Measurements from ENCODE around the gene CSNK1A1. TPM values are rescaled to one million over a fixed set of nuclear protein-coding genes. Genes with fewer than 3 reads are reported as not detected.

The CSNK1A1 gene
- total RNA-seq, 8 experiments from 2014 or later: 196 to 391 (median 279) TPM

- ATAC-seq (replicated peaks in 6 of 8): no peak
- 10 to 100% (median 86%) methylated on average over 1 to 2 of the region's 2 CpGs; no CpG with 5 or more reads in 1 of the 10 experiments for WGBS, 10 experiments
- H3K4me1 ChIP-seq (replicated peaks in 1 of 2): peaks cover 8 to 10% of the 10 kb centered on the region in 2 donors
- H3K27ac ChIP-seq: no peak overlapping the region
- in situ Hi-C loops (cut with MboI; ENCODE audit: low pct_unique_long_range_greater_than_20kb in 2 of 9, low sequenced_read_pairs in 9 of 9, unreplicated experiment in 9 of 9): loop anchor here (25.0 kb wide), 4 partner anchors 126 to 826 kb away; partner anchors contain the start of gene PCYOX1L (in 3 of the 9)
- H3K4me3 ChIP-seq: no peak overlapping the region
These were observed 12.2 kb upstream of the CSNK1A1 start for GRCh38 chr5:149563466-149563865.

GRCh38 chr5:149561848-149562247, 10.6 kb upstream of the CSNK1A1 start:
- Histone ChIP-seq H3K4me1 (replicated peaks in 1 of 2) (peaks cover 8 to 10% of the 10 kb centered on the region in 2 donors), H3K4me3 (no peak overlapping the region), H3K27ac (no peak overlapping the region)
- 0 to 83% (median 33%) methylated on average over 1 to 2 of the region's 2 CpGs for WGBS, 10 experiments
- in situ Hi-C loops (cut with MboI; ENCODE audit: low pct_unique_long_range_greater_than_20kb in 2 of 9, low sequenced_read_pairs in 9 of 9, unreplicated experiment in 9 of 9): loop anchor here (25.0 kb wide), 4 partner anchors 125 to 825 kb away; partner anchors contain the start of gene PCYOX1L (in 3 of the 9)
- peak; percentile 79 to 92 (median 86) for ATAC-seq (replicated peaks in 6 of 8)

GRCh38 chr5:149559706-149560105, 8.5 kb upstream of the CSNK1A1 start:
- WGBS, 10 experiments: 21 to 88% (median 60%) methylated on average over 1 to 2 of the region's 2 CpGs; no CpG with 5 or more reads in 3 of the 10 experiments
- in situ Hi-C loops (cut with MboI; ENCODE audit: low pct_unique_long_range_greater_than_20kb in 2 of 9, low sequenced_read_pairs in 9 of 9, unreplicated experiment in 9 of 9): loop anchor here (10.0 to 25.0 kb wide), 5 partner anchors 122 to 822 kb away; partner anchors contain the start of gene PCYOX1L (in 3 of the 9)
- Histone ChIP-seq H3K4me3 (no peak overlapping the region), H3K27ac (no peak overlapping the region), H3K4me1 (replicated peaks in 1 of 2) (peaks cover 8 to 10% of the 10 kb centered on the region in 2 donors)
- no peak for ATAC-seq (replicated peaks in 6 of 8)

GRCh38 chr5:149552553-149553160, 1.4 kb upstream of the CSNK1A1 start:
- Histone ChIP-seq H3K4me1 (replicated peaks in 1 of 2) (peaks cover 15 to 16% of the 10 kb centered on the region in 2 donors), H3K4me3 (peak overlapping the region in 4 of 5 donors; percentile 57 to 91 (median 76)), H3K27ac (no peak overlapping the region)
- ATAC-seq (replicated peaks in 6 of 8): no peak
- WGBS, 10 experiments: 77 to 93% (median 82%) methylated on average over 2 to 14 of the region's 18 CpGs; no CpG with 5 or more reads in 2 of the 10 experiments
- in situ Hi-C loops (cut with MboI; ENCODE audit: low pct_unique_long_range_greater_than_20kb in 2 of 9, low sequenced_read_pairs in 9 of 9, unreplicated experiment in 9 of 9): loop anchor here (10.0 to 25.0 kb wide), 5 partner anchors 115 to 815 kb away; partner anchors contain the start of gene PCYOX1L (in 3 of the 9)

GRCh38 chr5:149552038-149552494, 827 bp upstream of the CSNK1A1 start:
- H3K4me1 ChIP-seq (replicated peaks in 1 of 2): peaks cover 18 to 22% of the 10 kb centered on the region in 2 donors
- no peak for ATAC-seq (replicated peaks in 6 of 8)
- WGBS, 10 experiments: 0 to 34% (median 22%) methylated on average over 1 to 6 of the region's 6 CpGs
- in situ Hi-C loops (cut with MboI; ENCODE audit: low pct_unique_long_range_greater_than_20kb in 2 of 9, low sequenced_read_pairs in 9 of 9, unreplicated experiment in 9 of 9): loop anchor here (10.0 to 25.0 kb wide), 5 partner anchors 115 to 815 kb away; partner anchors contain the start of gene PCYOX1L (in 3 of the 9)
- H3K27ac ChIP-seq: peak overlapping the region; percentile 67 to 99
- peak overlapping the region; percentile 57 to 91 (median 67) for H3K4me3 ChIP-seq

- peaks cover 18 to 27% of the 10 kb centered on the region in 2 donors for H3K4me1 ChIP-seq (replicated peaks in 1 of 2)
- WGBS, 10 experiments: 0 to 17% (median 0%) methylated on average over 1 to 20 of the region's 40 CpGs
- peak in 7 of 8 experiments; percentile 0 to 5 (median 1) for ATAC-seq (replicated peaks in 6 of 8)
- in situ Hi-C loops (cut with MboI; ENCODE audit: low pct_unique_long_range_greater_than_20kb in 2 of 9, low sequenced_read_pairs in 9 of 9, unreplicated experiment in 9 of 9): loop anchor here (10.0 to 25.0 kb wide), 5 partner anchors 113 to 813 kb away; partner anchors contain the start of gene PCYOX1L (in 3 of the 9)
- peak overlapping the region; percentile 57 to 91 (median 67) for H3K4me3 ChIP-seq
- peak overlapping the region; percentile 96 to 99 for H3K27ac ChIP-seq
These were observed 529 bp downstream of the CSNK1A1 start for GRCh38 chr5:149550594-149551226.

- no peak for ATAC-seq (replicated peaks in 6 of 8)
- WGBS, 10 experiments: 0 to 2% (median 0%) methylated on average over 7 to 12 of the region's 12 CpGs
- Histone ChIP-seq H3K27ac (peak overlapping the region; percentile 96 to 99), H3K4me3 (peak overlapping the region; percentile 57 to 91 (median 67)), H3K4me1 (replicated peaks in 1 of 2) (peaks cover 20 to 30% of the 10 kb centered on the region in 2 donors)
- in situ Hi-C loops (cut with MboI; ENCODE audit: low pct_unique_long_range_greater_than_20kb in 2 of 9, low sequenced_read_pairs in 9 of 9, unreplicated experiment in 9 of 9): loop anchor here (10.0 to 25.0 kb wide), 5 partner anchors 113 to 813 kb away; partner anchors contain the start of gene PCYOX1L (in 3 of the 9)
These were observed 1.0 kb downstream of the CSNK1A1 start for GRCh38 chr5:149550268-149550583.

- no peak for ATAC-seq (replicated peaks in 6 of 8)
These were observed 1.6 kb downstream of the CSNK1A1 start for GRCh38 chr5:149549461-149550267.

GRCh38 chr5:149546974-149547373, 4.3 kb downstream of the CSNK1A1 start:
- peaks cover 31 to 49% of the 10 kb centered on the region in 2 donors for H3K4me1 ChIP-seq (replicated peaks in 1 of 2)
- peak overlapping the region in 2 of 5 donors; percentile 3 to 10 for H3K4me3 ChIP-seq
- ATAC-seq (replicated peaks in 6 of 8): no peak
- in situ Hi-C loops (cut with MboI; ENCODE audit: low pct_unique_long_range_greater_than_20kb in 2 of 9, low sequenced_read_pairs in 9 of 9, unreplicated experiment in 9 of 9): no loop called here
- H3K27ac ChIP-seq: no peak overlapping the region

More at GRCh38 chr5:149549461-149550267, 1.6 kb downstream of the CSNK1A1 start:
- Histone ChIP-seq H3K4me3 (peak overlapping the region; percentile 57 to 91 (median 67)), H3K4me1 (replicated peaks in 1 of 2) (peaks cover 26 to 35% of the 10 kb centered on the region in 2 donors), H3K27ac (peak overlapping the region; percentile 96 to 99)
- in situ Hi-C loops (cut with MboI; ENCODE audit: low pct_unique_long_range_greater_than_20kb in 2 of 9, low sequenced_read_pairs in 9 of 9, unreplicated experiment in 9 of 9): loop anchor here (10.0 to 25.0 kb wide), 5 partner anchors 112 to 812 kb away; partner anchors contain the start of gene PCYOX1L (in 3 of the 9)
- 0 to 3% (median 0%) methylated on average over 3 to 22 of the region's 25 CpGs for WGBS, 10 experiments

- H3K4me3 ChIP-seq: no peak overlapping the region
- ATAC-seq (replicated peaks in 6 of 8): peak in 2 of 8 experiments; percentile 2 to 9
- peaks cover 33 to 49% of the 10 kb centered on the region in 2 donors for H3K4me1 ChIP-seq (replicated peaks in 1 of 2)
- 36 to 100% (median 90%) methylated on average over 1 to 3 of the region's 6 CpGs; no CpG with 5 or more reads in 4 of the 10 experiments for WGBS, 10 experiments
- in situ Hi-C loops (cut with MboI; ENCODE audit: low pct_unique_long_range_greater_than_20kb in 2 of 9, low sequenced_read_pairs in 9 of 9, unreplicated experiment in 9 of 9): no loop called here
- no peak overlapping the region for H3K27ac ChIP-seq
These were observed 5.9 kb downstream of the CSNK1A1 start for GRCh38 chr5:149545327-149545726.

GRCh38 chr5:149544028-149544420, 7.2 kb downstream of the CSNK1A1 start:
- 67 to 100% (median 89%) methylated on average over 1 to 3 of the region's 3 CpGs; no CpG with 5 or more reads in 2 of the 10 experiments for WGBS, 10 experiments
- no peak overlapping the region for H3K4me3 ChIP-seq
- no peak overlapping the region for H3K27ac ChIP-seq
- ATAC-seq (replicated peaks in 6 of 8): peak in 6 of 8 experiments; percentile 5 to 42 (median 9)
- H3K4me1 ChIP-seq (replicated peaks in 1 of 2): peaks cover 33 to 54% of the 10 kb centered on the region in 2 donors
- in situ Hi-C loops (cut with MboI; ENCODE audit: low pct_unique_long_range_greater_than_20kb in 2 of 9, low sequenced_read_pairs in 9 of 9, unreplicated experiment in 9 of 9): no loop called here

- peak in 3 of 8 experiments; percentile 8 to 23 (median 18) for ATAC-seq (replicated peaks in 6 of 8)
- H3K27ac ChIP-seq: no peak overlapping the region
These were observed 7.7 kb downstream of the CSNK1A1 start for GRCh38 chr5:149543361-149544027.

More at GRCh38 chr5:149543361-149544027, 7.7 kb downstream of the CSNK1A1 start:
- Histone ChIP-seq H3K4me3 (no peak overlapping the region), H3K4me1 (replicated peaks in 1 of 2) (peaks cover 31 to 52% of the 10 kb centered on the region in 2 donors)
- 60 to 91% (median 81%) methylated on average over 4 to 8 of the region's 8 CpGs for WGBS, 10 experiments
- in situ Hi-C loops (cut with MboI; ENCODE audit: low pct_unique_long_range_greater_than_20kb in 2 of 9, low sequenced_read_pairs in 9 of 9, unreplicated experiment in 9 of 9): no loop called here
